Islet precursor cell (in vitro differentiated cells): Measurements from ENCODE around the gene ZBTB5.
"Not testable (repeated sequence)": the region's sequence is repeated elsewhere in the genome, so short reads cannot be mapped to it uniquely, and the experiment has no call there.

Experiments
- DNase-seq: peaks from one replicate; pipeline ENCODE4 v3.0.0-alpha.2; 2018

The ZBTB5 gene

DNA sequence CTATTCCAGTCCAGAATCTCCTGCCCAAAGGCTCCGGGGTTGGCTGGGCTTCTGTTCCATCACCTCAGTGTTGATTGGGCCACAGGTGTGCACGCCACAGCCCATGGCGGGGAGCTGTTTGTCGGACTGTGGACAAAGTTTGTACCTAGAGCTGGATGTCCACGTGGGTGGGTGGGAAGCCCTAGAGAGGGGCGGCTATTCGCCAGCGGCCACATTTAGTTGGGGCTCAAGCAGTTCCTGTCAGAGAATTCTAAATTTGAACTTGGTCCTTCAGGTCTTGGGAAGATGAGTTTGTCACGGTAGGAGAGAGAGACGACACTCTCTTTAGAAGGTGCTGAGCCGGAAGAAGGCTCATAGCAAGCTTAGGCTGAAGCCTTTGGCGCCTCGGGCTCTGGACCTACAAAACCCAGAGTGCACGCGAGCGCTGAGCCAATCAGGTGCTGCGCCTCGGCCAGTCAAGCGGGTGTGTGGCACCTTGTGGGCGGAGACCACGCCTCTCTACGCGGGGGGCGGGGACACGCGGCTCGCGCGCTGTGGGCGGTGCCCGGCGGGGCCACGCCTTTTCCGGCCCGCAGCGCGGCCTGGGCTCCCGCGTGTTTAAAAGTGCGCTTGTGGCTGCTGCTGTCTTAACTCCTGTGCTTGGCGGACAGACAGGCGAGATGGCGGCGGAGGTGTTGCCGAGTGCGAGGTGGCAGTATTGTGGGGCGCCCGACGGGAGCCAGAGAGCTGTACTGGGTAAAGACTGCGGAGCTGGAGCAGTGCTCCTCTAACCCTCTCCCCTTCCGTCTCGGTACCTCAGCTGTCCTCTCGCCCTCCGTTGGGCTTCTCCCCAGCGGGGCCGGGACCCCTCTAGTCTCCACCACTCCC lies 20.4 kb upstream of the ZBTB5 start, which contains the start of gene POLR1E:
Gene POLR1E (plus strand): TSS at position 560 of the 867 bp plus-strand sequence. CDS start 100 bp downstream, at position 660.
- DNase-seq = peak; percentile 98

DNA sequence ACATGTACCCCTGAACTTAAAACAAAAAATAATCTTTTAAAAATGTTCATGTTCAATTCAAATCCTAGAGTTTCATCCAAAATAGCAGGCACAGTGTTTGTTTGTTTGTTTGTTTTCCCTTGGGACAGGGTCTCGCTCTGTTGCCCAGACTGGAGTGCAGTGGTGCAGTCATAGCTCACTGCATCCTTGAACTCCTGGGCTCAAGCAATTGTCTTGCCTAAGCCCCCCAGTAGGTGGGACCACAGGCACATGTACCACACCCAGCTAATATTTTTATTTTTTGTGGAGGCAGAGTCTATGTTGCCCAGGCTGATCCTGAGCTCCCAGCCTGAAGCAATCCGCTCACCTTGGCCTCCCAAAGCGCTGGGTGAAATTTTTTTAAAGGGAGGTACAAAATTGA lies 15.5 kb upstream of the ZBTB5 start:
- DNase-seq = no peak

DNA sequence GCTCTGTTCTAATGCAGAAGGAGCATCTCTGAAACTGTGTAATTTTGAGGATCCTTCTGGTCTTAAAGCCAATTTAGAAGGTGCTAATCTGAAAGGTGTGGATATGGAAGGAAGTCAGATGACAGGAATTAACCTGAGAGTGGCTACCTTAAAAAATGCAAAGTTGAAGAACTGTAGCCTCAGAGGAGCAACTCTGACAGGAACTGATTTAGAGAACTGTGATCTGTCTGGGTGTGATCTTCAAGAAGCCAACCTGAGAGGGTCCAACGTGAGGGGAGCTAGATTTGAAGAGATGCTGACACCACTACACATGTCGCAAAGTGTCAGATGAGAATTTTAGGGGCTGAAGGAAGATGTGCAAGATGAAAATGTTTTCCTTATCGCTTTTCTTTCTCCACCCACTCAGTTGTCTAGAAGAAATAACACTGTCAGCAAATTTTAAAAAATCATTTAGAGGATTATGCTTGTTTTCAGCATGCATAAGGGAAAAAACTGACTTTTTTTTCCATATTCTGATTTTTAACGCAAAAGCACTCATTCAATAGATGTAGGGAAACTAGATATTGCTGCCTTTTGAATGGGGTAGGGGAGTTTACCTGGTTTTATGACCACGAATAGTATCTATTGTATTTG lies 12.9 kb upstream of the ZBTB5 start:
- DNase-seq = not testable (repeated sequence)

DNA sequence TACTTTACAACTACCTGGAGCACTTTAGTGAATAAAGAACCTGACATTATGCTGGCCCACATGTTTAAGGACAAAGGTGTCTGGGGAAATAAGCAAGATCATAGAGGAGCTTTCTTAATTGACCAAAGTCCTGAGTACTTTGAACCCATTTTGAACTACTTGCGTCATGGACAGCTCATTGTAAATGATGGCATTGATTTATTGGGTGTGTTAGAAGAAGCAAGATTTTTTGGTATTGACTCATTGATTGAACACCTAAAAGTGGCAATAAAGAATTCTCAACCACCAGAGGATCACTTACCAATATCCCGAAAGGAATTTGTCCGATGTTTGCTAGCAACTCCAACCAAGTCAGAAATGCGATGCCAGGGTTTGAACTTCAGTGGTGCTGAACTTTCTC lies 12.2 kb upstream of the ZBTB5 start:
- DNase-seq = not testable (repeated sequence)

DNA sequence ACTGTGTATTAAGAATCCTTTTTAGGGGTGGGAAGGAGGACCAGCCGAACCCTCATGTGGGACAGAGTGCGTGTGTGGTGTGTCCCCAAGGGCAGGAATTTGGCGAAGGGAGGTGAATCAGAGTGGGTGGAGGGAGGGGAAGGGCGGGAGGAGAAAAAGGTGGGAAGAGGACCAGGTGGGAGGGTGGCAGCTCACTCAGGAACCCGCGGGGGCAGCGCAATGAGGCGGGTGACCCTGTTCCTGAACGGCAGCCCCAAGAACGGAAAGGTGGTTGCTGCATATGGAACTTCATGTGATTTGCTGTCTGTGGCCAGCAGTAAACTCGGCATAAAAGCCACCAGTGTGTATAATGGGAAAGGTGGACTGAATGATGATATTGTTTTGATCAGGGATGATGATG lies 11.7 kb upstream of the ZBTB5 start:
- no peak for DNase-seq

DNA sequence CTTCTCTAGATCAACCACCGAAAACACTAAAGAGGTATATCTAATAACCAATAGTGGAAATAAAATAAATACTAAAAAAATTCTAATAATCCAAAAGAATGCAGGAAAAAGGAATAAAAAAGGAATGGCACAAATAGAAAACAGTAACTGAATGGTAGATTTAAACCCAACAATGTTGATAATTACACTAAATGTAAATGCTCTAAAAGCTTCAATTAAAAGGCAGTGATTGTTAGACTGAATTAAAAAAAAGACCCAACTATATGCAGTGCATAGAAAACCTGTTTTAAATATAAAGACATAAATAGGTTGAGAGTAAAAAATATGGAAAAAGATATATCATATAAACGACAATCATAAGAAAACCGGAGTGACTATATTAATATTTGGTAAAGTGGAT lies 9.2 kb upstream of the ZBTB5 start:
- DNase-seq = no peak

DNA sequence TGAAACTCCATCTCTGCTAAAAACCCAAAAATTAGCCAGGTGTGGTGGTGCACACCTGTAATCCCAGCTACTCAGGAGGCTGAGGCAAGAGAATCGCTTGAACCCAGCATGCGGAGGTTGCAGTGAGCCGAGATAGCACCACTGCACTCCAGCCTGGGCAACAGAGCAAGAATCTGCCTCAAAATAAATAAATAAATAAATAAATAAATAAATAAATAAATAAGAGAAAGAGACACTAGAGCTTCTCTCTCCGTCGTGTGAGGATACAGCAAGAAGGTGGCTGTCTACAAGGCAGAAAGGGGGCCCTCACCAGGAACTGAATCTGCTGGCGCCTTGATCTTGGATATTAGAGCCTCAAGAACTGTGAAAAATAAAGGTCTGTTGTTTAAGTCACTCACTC lies 8.7 kb upstream of the ZBTB5 start:
- DNase-seq = not testable (repeated sequence)

DNA sequence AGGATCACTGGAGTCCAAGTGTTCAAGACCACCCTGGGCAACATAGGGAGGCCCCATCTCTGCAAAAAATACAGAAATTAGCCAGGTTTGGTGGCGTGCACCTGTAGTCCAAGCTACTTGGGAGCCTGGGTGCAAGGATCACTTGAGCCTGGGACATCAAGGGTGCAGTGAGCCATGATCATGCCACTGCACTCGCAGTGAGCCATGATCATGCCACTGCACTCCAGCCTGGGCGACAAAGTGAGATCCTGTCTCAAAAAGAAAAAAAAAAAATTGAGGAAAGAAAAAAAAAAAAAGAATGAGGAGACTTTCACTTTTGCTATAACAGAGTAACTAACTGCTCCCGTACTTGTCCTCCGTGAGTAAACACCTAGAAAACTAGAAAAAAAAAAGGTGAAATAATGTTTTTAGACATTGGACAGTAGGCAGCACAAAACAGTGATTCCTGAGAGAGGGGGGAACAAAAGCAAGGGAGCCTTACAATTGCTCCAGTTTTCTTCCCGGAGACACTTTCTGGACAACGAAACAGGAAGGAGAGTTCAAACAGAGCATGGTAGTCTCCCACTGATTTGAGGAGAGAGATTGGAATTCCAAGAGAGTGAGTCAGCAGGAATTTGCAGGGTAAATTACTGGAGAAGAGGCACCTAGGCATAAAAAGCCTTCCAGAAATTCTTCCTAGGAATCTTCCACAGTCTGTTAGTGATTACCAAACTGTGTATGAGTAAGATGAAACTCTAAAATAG lies 6.9 kb upstream of the ZBTB5 start:
- peak; percentile 89 for DNase-seq

DNA sequence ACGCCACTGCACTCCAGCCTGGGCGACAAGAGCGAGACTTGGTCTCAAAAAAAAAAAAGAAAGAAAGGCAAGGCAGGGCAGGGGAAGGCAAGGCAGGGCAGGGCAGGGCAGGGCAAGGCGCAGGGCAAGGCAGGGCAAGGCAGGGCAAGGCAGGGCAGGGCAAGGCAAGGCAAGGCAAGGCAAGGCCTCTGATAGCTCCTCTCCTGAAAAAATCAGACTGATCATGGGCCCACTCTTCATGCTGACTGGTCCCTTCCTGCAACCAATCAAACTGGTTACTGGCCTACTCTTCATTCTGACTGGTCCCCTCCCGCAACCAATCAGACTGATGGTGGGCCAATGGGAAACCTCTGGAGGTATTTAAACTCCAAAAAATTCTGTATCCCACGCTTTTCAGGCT lies 3.4 kb upstream of the ZBTB5 start:
- DNase-seq = no peak

DNA sequence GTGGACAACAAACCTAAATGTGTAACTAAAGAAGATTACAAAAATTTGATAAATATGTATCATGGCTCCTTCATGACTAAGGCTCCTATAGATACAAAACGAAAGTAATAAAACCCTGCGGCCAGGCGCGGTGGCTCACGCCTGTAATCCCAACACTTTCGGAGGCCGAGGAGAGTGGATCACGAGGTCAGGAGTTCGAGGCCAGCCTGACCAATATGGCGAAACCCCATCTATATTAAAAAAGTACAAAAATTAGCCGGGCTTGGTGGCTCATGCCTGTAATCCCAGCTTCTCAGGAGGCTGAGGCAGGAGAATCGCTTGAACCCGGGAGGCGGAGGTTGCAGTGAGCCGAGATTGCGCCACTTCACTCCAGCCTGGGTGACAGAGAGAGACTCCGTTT lies 2.3 kb upstream of the ZBTB5 start:
- not testable (repeated sequence) for DNase-seq

DNA sequence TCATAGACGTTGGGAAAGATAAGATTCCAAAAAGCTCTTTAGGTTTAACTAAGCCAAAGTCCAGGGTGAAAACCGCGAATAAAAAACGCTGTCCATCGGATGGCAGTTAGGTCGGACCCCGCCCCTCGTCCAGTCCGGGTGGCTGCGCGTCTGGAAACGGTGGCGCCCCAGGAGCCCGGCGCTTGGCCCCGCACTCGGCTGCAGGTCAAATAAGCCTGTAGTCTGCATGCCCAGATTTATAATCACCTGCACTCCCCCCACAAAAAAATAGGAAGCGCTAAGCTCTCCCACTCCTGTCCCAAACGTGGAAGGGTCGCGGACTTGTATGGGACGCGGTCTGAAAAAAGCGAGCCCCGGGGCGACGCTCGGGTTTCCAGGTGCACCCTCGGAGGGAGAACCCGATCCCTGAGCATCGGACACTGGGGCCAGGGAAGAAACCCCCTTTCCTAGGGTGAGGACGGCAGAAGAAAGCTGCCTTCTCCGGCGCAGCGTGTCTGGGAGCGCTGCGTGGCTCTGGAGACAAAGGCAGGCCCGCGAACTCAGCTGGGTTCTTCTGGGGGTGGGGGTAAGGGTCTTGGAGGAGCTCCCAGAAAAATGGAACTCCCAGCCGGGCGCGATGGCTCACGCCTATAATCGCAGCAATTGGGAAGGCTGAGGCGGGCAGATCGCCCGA lies 923 bp upstream of the ZBTB5 start:
- peak; percentile 94 for DNase-seq

DNA sequence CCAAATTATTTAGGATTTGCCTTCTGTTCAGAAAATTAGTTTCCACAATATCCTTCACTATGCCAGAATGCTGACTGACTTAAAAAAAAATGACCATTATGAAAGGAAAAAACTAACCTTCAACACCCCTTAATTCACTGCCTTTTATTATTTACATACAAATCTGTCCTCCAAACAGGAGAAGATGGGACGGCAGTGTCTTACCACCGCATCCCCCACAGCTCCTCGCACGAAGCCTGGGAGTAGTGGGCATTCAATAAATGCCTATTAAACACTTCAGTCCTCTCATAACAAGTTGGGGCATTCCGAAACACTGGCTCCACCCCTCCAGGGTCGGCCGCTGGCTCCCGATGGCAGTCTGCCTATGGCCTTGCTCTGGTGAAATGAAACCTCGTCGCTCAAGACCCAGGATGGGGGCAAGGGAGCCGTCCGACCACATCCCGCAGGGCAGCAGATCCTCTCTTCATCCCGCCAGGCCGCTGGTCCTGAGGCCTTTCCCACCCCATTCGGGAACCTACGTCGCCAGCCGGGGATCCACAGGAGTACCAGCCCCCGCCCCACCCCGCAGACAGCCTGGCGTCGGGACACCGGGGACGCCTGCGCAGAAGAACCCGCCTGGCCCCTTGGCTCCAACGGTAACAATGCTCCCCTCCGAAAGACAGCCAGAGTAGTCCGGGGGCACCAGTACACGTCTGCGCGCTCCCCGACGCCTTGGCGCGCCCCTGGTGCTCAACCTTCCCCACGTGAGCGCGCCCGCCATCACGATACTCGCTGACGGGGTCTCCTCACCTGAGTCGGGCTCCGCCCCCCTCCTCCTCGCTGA lies 613 bp downstream of the ZBTB5 start:
- DNase-seq = no peak

DNA sequence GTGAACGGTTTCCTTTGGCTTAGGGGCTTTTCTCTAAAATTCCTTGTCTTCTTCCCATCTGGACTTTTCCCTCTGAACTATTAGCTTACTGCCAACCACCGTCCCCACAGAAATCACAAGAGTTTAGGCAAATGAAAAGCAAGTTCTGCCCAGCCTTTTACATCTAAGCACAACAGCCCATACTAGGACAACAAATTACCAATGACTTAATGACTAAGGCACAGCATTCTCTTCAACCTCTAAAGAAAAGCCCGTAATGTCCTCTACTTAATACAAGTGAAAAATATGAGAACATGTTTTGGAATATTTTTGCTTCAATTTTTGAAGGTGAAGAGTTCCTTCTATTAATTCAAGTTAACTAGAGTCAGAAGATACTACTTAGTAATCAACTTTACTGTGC lies 1.2 kb downstream of the ZBTB5 start:
- DNase-seq = no peak

DNA sequence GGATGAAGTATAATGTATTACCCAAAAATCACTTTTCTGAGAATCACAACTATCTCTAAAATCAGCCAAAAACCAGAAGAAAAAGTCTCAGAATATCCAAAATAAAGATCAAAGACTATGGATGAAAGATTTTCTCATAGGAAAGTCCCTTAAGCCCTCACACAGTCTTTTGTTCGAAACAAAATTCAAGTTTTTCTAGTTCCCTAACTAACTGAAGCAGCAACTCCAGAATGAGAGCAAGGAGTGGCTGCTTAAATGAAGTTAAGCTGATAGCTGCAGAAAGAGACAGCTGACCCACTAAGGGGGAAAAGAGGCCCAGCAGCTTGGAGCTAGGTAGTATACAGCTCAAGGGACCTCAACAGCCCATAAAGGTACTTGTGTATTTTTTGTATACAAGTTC lies 8.4 kb downstream of the ZBTB5 start:
- no peak for DNase-seq

DNA sequence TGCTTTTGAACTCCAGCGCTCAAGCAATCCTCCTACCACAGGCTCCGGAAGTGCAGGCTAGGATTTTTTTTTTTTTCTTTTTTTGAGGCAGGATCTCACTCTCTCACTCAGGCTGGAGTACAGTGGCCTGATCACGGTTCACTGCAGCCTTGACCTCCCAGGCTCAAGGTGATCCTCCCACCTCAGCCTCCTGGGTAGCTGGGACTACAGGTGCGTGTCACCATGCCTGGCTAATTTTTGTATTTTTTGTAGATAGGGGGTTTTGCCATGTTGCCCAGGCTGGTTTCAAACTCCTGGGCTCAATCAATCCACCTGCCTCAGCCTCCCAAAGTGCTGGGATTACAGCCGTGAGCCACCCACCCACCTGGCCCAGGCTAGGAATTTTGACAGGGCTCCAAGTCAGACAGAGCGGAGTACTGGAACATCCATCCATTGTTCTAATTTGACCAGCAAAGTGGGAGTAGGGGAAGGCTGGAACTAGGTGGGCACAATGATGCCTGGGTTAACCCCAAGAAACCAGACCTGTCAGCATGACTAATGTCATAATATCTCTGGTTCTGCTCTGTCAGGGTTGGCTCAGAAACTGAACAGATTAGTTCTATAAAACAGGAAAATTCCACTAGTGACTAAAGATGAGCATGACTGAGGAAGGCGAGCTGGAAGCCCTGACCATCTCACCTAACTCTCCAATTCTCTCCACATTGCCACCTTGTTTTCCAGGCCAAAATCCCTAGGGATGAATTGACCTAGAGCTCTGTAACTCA lies 9.2 kb downstream of the ZBTB5 start:
- no peak for DNase-seq

DNA sequence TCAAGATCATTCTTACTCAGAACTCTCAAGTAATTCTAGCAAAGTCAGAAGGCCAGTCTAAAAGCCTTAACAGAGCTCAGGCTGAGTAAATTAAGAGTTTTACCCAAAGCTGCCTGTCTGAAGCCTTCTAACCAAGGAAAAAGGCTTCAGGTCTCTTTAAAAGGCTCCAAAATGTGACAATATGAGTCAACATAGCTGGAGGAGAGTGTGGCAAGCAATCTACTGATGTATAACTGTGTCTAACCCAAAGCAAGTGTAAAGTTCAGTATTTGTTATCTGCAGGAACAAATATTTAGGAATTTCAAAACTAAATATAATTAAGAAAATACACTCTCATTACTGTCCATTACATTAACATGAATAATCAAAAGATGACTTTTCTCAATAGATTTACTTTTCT lies 11.0 kb downstream of the ZBTB5 start:
- no peak for DNase-seq

DNA sequence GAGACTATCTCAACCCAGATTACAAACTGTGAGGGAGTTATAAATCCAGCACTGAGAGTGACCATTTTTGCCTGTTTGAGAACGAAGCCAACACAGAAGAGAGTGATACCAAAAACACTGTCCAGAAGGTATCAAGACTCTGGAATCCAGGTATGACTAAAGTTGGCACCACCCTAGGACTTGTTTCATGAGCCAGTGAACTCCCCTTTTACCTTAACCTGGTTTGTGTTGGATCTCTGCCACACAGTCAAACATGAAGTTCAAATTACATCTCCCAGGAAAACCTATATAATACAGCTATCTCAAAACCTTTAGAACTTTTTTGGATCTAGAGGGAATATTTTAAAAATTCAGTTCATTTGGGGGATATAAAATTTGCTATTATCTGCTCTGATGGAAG lies 11.4 kb downstream of the ZBTB5 start:
- DNase-seq = no peak

DNA sequence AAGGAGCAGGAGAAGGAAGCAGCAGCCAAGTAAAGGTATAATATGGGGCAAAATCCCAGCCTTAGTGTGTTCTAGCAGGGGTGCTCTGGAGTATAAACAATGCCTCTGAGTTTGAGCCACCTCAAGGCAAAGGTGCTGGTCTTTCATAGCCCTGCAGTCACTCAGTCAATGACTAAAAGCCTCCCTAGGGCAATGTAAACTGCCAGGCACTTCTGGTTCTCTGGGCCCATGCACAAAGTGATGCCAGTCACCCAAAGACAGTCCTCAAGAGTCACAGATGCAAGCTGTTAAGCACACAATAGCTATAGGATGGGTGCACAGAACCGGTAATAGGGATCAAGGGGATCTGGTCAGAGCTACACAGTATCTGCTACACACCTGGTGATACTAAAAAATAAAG lies 12.6 kb downstream of the ZBTB5 start:
- no peak for DNase-seq

DNA sequence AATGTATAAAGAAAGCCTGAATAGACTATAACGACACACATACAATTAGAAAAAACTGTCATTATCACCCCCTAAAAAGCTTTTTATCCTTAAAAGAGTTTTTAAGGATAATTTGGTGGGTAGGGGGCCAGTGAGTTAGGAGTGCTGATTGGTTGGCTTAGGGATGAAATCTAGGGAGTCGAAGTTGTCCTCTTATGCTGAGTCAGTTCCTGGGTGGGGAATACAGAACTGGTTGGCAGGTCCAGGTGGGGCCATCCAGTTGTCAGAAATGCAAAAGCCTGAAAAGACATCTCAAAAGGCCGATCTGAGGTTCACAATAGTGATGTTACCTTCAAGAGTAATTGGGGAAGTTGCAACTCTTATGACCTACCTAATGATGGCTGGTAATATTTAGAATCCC lies 13.6 kb downstream of the ZBTB5 start:
- no peak for DNase-seq

DNA sequence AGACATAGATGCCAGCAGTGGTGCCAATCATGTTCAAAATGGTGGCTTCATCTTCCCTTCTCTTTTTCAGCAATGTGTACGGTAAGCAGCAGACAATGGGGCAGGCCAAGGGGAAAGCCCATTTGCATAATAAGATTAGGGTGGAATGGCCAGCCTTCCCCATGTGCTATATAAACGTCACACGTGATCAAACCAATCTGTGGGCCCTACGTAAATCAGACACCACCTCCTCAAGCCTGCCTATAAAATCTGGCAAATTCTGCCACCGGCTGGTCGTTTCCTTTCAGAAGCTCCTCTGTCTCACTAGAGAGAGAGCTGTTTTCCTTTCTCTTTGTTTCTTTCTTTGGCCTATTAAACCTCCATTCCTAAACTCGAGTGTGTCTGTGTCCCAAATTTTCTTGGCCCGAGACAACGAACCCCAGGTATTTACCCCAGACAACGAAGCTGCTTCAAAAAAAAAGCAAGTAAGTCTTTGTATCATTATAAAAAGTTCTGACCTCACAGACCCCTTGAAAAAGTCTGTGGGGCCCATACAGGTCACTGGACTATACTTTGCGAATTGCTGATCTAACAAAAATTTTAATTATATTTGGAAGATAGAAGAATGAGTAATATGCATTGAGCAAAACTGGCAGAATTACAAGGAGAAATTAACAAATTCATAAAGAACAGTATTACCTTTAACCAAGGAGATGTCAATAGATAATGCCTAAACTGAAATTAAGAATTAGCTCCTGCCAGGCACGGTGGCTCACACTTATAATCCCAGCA lies 15.2 kb downstream of the ZBTB5 start:
- DNase-seq = no peak

DNA sequence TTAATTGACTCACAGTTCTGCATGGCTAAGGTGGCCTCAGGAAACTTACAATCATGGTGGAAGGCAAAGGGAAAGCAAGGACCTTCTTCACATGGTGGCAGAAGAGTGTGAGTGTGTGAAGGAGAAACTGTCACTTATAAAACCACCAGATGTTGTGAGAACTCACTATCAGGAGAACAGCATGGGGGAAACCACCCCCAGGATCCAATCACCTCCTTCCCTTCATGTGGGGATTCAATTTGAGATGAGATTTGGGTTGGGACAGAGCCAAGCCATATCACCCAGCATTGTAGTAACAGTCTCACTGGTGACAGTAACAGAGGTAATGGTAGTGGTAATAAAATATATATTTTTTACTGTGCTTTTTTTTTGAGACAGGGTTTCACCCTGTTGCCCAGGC lies 18.1 kb downstream of the ZBTB5 start:
- DNase-seq = no peak
